ENCODE results near the gene PPP1R12B.

Gene PPP1R12B

GRCh38 chr1:202348509-202349205, at the start of gene PPP1R12B:
PPP1R12B (plus strand) TSS chr1:202348699; CDS start chr1:202348852, 153 bp downstream.
- DNase-seq (ENCODE audit: low spot score) = peak; percentile 97

- no peak for DNase-seq (ENCODE audit: low spot score)
Measured at GRCh38 chr1:202302166-202302565, 46.3 kb upstream of the PPP1R12B start.

- DNase-seq (ENCODE audit: low spot score) = no peak
Measured at GRCh38 chr1:202304375-202304774, 44.1 kb upstream of the PPP1R12B start.

- no peak for DNase-seq (ENCODE audit: low spot score)
Measured at GRCh38 chr1:202305168-202305567, 43.3 kb upstream of the PPP1R12B start.

- no peak for DNase-seq (ENCODE audit: low spot score)
Measured at GRCh38 chr1:202306535-202307345, 41.8 kb upstream of the PPP1R12B start.

GRCh38 chr1:202310071-202310725, 38.3 kb upstream of the PPP1R12B start:
- DNase-seq (ENCODE audit: low spot score) = no peak

GRCh38 chr1:202310746-202311145, 37.8 kb upstream of the PPP1R12B start:
- no peak for DNase-seq (ENCODE audit: low spot score)

- no peak for DNase-seq (ENCODE audit: low spot score)
Measured at GRCh38 chr1:202311875-202312635, 36.4 kb upstream of the PPP1R12B start.

GRCh38 chr1:202315576-202316168, 32.8 kb upstream of the PPP1R12B start:
- peak; percentile 84 for DNase-seq (ENCODE audit: low spot score)

GRCh38 chr1:202316186-202316585, 32.3 kb upstream of the PPP1R12B start:
- DNase-seq (ENCODE audit: low spot score) = no peak

- no peak for DNase-seq (ENCODE audit: low spot score)
Measured at GRCh38 chr1:202317941-202318925, 30.3 kb upstream of the PPP1R12B start.

GRCh38 chr1:202319381-202320080, 29.0 kb upstream of the PPP1R12B start:
- DNase-seq (ENCODE audit: low spot score) = no peak

GRCh38 chr1:202320081-202320405, 28.5 kb upstream of the PPP1R12B start:
- DNase-seq (ENCODE audit: low spot score) = no peak

- DNase-seq (ENCODE audit: low spot score) = no peak
Measured at GRCh38 chr1:202323731-202324130, 24.8 kb upstream of the PPP1R12B start.

GRCh38 chr1:202324646-202325045, 23.9 kb upstream of the PPP1R12B start:
- no peak for DNase-seq (ENCODE audit: low spot score)

GRCh38 chr1:202329891-202330290, 18.6 kb upstream of the PPP1R12B start:
- DNase-seq (ENCODE audit: low spot score) = no peak

GRCh38 chr1:202333861-202334260, 14.6 kb upstream of the PPP1R12B start:
- DNase-seq (ENCODE audit: low spot score) = no peak

GRCh38 chr1:202343652-202344349, 4.7 kb upstream of the PPP1R12B start:
- DNase-seq (ENCODE audit: low spot score) = no peak

GRCh38 chr1:202348005-202348508, 442 bp upstream of the PPP1R12B start:
- DNase-seq (ENCODE audit: low spot score) = no peak
